AG09309 (cell line): ENCODE data around the gene FAT4.

Experiments
- DNase-seq: peaks from one replicate; pipeline ENCODE4 v3.0.0-alpha.2; 2010; ENCODE audit warnings: low read depth
- H3K4me3 ChIP-seq: 2 replicates; pipeline ENCODE4 v1.5.1; 2011; ENCODE audit warnings: mild to moderate bottlenecking, low read depth, low read length, moderate library complexity; ENCODE audit not compliant: control insufficient read depth
- CTCF ChIP-seq: IDR thresholded peaks from 2 replicates; pipeline ENCODE4 v1.5.1; 2011; ENCODE audit warnings: mild to moderate bottlenecking, low read depth, low read length, inconsistent platforms; ENCODE audit not compliant: insufficient read depth, control insufficient read depth; ENCODE audit errors: missing control alignments

The FAT4 gene

GRCh38 chr4:125316791-125317524 lies 2.2 kb downstream of the FAT4 start:
- DNase-seq, result no peak
- TF ChIP-seq CTCF, result peak; percentile 37
- H3K4me3 ChIP-seq, result peak overlapping the region; percentile 99

GRCh38 chr4:125317525-125317877 lies 2.7 kb downstream of the FAT4 start:
- DNase-seq, result no peak
- peak; percentile 79 for TF ChIP-seq CTCF
- peak overlapping the region; percentile 99 for H3K4me3 ChIP-seq

- TF ChIP-seq CTCF, result no peak
- H3K4me3 ChIP-seq, result no peak overlapping the region
- no peak for DNase-seq
Observed at GRCh38 chr4:125319311-125319710, 4.6 kb downstream of the FAT4 start.

GRCh38 chr4:125321709-125322365 lies 7.1 kb downstream of the FAT4 start:
- no peak for TF ChIP-seq CTCF
- DNase-seq, result no peak
- H3K4me3 ChIP-seq, result peak overlapping the region; percentile 21; the same call in 1 of the 2 replicates

GRCh38 chr4:125322366-125322730 lies 7.6 kb downstream of the FAT4 start:
- H3K4me3 ChIP-seq, result peak overlapping the region; percentile 21
- no peak for DNase-seq
- TF ChIP-seq CTCF, result no peak

- TF ChIP-seq CTCF, result no peak
- H3K4me3 ChIP-seq, result no peak overlapping the region
- DNase-seq, result no peak
Observed at GRCh38 chr4:125323654-125324053, 8.9 kb downstream of the FAT4 start.

GRCh38 chr4:125325733-125326132 lies 11.0 kb downstream of the FAT4 start:
- H3K4me3 ChIP-seq, result no peak overlapping the region
- no peak for TF ChIP-seq CTCF
- DNase-seq, result no peak
